Fibroblast of gingiva (primary cell): ENCODE results near the gene DUSP5.
A peak's percentile ranks its signal among the peaks of the same experiment; 100 is the strongest.
"Not testable (repeated sequence)": the region's sequence is repeated elsewhere in the genome, so short reads cannot be mapped to it uniquely, and the experiment has no call there.

Experiments used
- DNase-seq: peaks from one replicate; pipeline ENCODE4 v3.0.0-alpha.2; 2011; ENCODE audit warnings: low read depth

The DUSP5 gene

GRCh38 chr10:110497438-110498086 lies at the start of gene DUSP5:
DUSP5 (plus strand) TSS chr10:110497907; CDS start chr10:110498122, 215 bp downstream.
- DNase-seq: peak; percentile 94

- DNase-seq: no peak
Observed at GRCh38 chr10:110448682-110449418, 48.9 kb upstream of the DUSP5 start.

GRCh38 chr10:110455446-110455845 lies 42.3 kb upstream of the DUSP5 start:
- no peak for DNase-seq

- no peak for DNase-seq
Observed at GRCh38 chr10:110456046-110456445, 41.7 kb upstream of the DUSP5 start.

- no peak for DNase-seq
Observed at GRCh38 chr10:110456523-110457091, 41.1 kb upstream of the DUSP5 start.

- no peak for DNase-seq
Observed at GRCh38 chr10:110457851-110458250, 39.9 kb upstream of the DUSP5 start.

GRCh38 chr10:110458266-110458920 lies 39.3 kb upstream of the DUSP5 start:
- DNase-seq: no peak

- DNase-seq: no peak
Observed at GRCh38 chr10:110459600-110459999, 38.1 kb upstream of the DUSP5 start.

- DNase-seq: no peak
Observed at GRCh38 chr10:110460111-110460809, 37.4 kb upstream of the DUSP5 start.

GRCh38 chr10:110461088-110461487 lies 36.6 kb upstream of the DUSP5 start:
- DNase-seq: no peak

GRCh38 chr10:110461530-110461929 lies 36.2 kb upstream of the DUSP5 start:
- DNase-seq: no peak

- no peak for DNase-seq
Observed at GRCh38 chr10:110462166-110463095, 35.3 kb upstream of the DUSP5 start.

GRCh38 chr10:110468258-110468657 lies 29.4 kb upstream of the DUSP5 start:
- DNase-seq: not testable (repeated sequence)

- DNase-seq: not testable (repeated sequence)
Observed at GRCh38 chr10:110470541-110470940, 27.2 kb upstream of the DUSP5 start.

GRCh38 chr10:110471566-110472139 lies 26.1 kb upstream of the DUSP5 start:
- DNase-seq: no peak

- DNase-seq: no peak
Observed at GRCh38 chr10:110474017-110474416, 23.7 kb upstream of the DUSP5 start.

GRCh38 chr10:110474826-110475225 lies 22.9 kb upstream of the DUSP5 start:
- DNase-seq: no peak

GRCh38 chr10:110475722-110476515 lies 21.8 kb upstream of the DUSP5 start:
- DNase-seq: no peak

- no peak for DNase-seq
Observed at GRCh38 chr10:110479710-110480109, 18.0 kb upstream of the DUSP5 start.

GRCh38 chr10:110480387-110480786 lies 17.3 kb upstream of the DUSP5 start:
- DNase-seq: no peak
